Measurements from ENCODE around the gene ST3GAL3. TPM values are rescaled to one million over a fixed set of nuclear protein-coding genes. Genes with fewer than 3 reads are reported as not detected.

Gene ST3GAL3
- polyA plus RNA-seq, 1 donor (not counting 4 experiments of a cell fraction or from before 2014, with no cell fraction given): 10.0 TPM

DNA sequence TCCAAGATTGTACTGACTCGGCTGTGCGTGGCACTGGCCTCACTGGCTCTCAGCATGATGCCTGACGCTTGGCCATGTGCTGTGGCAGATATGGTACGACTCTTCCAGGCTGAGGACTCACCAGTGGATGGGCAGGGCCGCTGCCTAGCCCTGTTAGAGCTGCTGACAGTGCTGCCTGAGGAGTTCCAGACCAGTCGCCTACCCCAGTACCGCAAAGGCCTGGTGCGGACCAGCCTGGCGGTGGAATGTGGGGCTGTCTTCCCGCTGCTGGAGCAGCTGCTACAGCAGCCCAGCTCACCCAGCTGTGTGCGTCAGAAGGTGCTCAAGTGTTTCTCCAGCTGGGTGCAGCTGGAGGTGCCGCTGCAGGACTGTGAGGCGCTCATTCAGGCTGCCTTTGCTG lies 242.3 kb downstream of the ST3GAL3 start:
- no peak overlapping the region for H3K9ac ChIP-seq (ENCODE audit: control insufficient read depth, extremely low read depth, insufficient read depth, low read length)
- FAIRE-seq: no peak
- H3K4me1 ChIP-seq (ENCODE audit: control insufficient read depth, extremely low read depth, insufficient read depth, low read length): peaks cover 25% of the 10 kb centered on the region
- no peak overlapping the region for H3K4me2 ChIP-seq (ENCODE audit: control insufficient read depth, extremely low read depth, insufficient read depth, low read depth, low read length)
- no peaks in the 10 kb centered on the region for H3K27me3 ChIP-seq (ENCODE audit: control insufficient read depth, extremely low read depth, insufficient read depth, low read length)
- no peak for DNase-seq (ENCODE audit: low read depth, low spot score)
- H3K79me2 ChIP-seq (ENCODE audit: control insufficient read depth, insufficient read depth, low read length): peaks cover 72% of the 10 kb centered on the region
- peaks cover 5% of the 10 kb centered on the region for H4K20me1 ChIP-seq (ENCODE audit: control insufficient read depth, extremely low read depth, insufficient read depth, low read length)
- no peak overlapping the region for H3K27ac ChIP-seq (ENCODE audit: control insufficient read depth, insufficient read depth, low read length)
- dilution Hi-C loops (cut with MboI; ENCODE audit: extremely low pct_ligation_motif_present, low sequenced_read_pairs): loop anchor here (25.0 kb wide), 2 partner anchors 112 to 237 kb away; partner anchors contain the start of gene ST3GAL3
- H3K4me3 ChIP-seq (ENCODE audit: control insufficient read depth in 2 of 3, extremely low read depth in 1 of 3, insufficient read depth in 2 of 3, low read depth in 1 of 3, low read length in 3 of 3): no peak overlapping the region
- no peak for TF ChIP-seq CTCF (optimal IDR thresholded peaks at IDR 0.05 in 1 of 3, IDR thresholded peaks at IDR 0.05 in 1 of 3, conservative IDR thresholded peaks at IDR 0.05 in 1 of 3; ENCODE audit: extremely low read depth in 1 of 3, insufficient read depth in 2 of 3, low read length in 3 of 3)
- no peaks in the 10 kb centered on the region for H3K9me3 ChIP-seq (ENCODE audit: control insufficient read depth, low read depth, low read length)
- no peak overlapping the region for H2AFZ ChIP-seq (ENCODE audit: control insufficient read depth, low read length)
- H3K36me3 ChIP-seq (ENCODE audit: control insufficient read depth in 2 of 2, extremely low read depth in 1 of 2, insufficient read depth in 2 of 2, low read length in 2 of 2): peaks cover 7 to 17% of the 10 kb centered on the region in 2 experiments
- peaks cover 4% of the 10 kb centered on the region for H3K9me1 ChIP-seq (ENCODE audit: control insufficient read depth, extremely low read depth, insufficient read depth, low read length)

DNA sequence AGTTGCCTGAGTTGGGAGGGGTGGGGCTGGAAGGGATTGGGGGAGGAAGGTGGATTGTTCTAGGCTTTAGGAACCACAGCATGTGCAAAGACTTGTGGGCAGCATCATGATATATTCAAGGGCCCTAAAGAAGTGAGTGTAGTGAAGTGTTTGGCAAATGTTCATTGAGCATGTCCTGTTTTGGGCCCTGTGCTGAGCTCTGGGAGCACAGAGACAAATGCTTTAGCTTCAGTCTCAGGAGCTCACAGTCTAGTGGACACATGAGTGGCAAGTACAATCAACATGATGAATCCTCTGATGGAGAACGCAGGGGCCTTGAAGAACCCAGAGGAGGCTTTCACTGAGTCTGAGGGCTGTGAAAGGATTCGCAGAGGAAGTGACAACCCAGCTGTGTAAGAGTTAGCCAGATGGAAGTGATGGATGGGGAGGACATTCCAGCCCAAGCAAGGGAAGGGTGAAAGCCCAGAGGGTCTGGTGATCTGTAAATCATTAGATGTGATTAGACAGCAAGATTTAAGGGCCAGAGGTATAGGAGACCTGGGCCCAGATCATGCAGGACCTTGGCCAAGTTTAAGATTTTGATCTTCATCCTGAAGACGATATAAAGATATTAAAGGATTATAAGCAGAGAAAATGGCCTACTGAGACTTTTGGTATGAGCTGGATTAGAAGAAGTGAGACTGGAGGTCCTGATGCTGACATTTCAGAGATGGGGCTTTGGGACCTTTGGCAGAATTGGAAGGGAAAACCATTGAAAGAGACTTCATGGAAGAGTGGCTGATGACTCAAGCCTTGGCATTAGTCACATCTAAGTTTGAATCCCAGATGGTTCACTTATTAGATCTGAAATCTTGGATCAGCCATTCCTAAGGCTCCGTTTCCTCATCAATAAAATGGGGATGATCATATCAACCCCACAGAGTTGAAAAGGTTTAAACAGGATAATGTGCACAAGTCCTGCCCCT lies 244.0 kb downstream of the ST3GAL3 start:
- peaks cover 5% of the 10 kb centered on the region for H4K20me1 ChIP-seq (ENCODE audit: control insufficient read depth, extremely low read depth, insufficient read depth, low read length)

More for the DNA sequence above, 244.0 kb downstream of the ST3GAL3 start:
- Histone ChIP-seq H3K36me3 (ENCODE audit: control insufficient read depth in 2 of 2, extremely low read depth in 1 of 2, insufficient read depth in 2 of 2, low read length in 2 of 2) (peaks cover 12 to 22% of the 10 kb centered on the region in 2 experiments), H3K9me1 (ENCODE audit: control insufficient read depth, extremely low read depth, insufficient read depth, low read length) (peaks cover 4% of the 10 kb centered on the region), H3K79me2 (ENCODE audit: control insufficient read depth, insufficient read depth, low read length) (peaks cover 67% of the 10 kb centered on the region), H3K27me3 (ENCODE audit: control insufficient read depth, extremely low read depth, insufficient read depth, low read length) (no peaks in the 10 kb centered on the region), H3K9me3 (ENCODE audit: control insufficient read depth, low read depth, low read length) (no peaks in the 10 kb centered on the region), H3K27ac (ENCODE audit: control insufficient read depth, insufficient read depth, low read length) (no peak overlapping the region), H3K4me3 (ENCODE audit: control insufficient read depth in 2 of 3, extremely low read depth in 1 of 3, insufficient read depth in 2 of 3, low read depth in 1 of 3, low read length in 3 of 3) (no peak overlapping the region), H2AFZ (ENCODE audit: control insufficient read depth, low read length) (no peak overlapping the region), H3K9ac (ENCODE audit: control insufficient read depth, extremely low read depth, insufficient read depth, low read length) (no peak overlapping the region), H3K4me2 (ENCODE audit: control insufficient read depth, extremely low read depth, insufficient read depth, low read depth, low read length) (no peak overlapping the region), H3K4me1 (ENCODE audit: control insufficient read depth, extremely low read depth, insufficient read depth, low read length) (peaks cover 18% of the 10 kb centered on the region)
- TF ChIP-seq CTCF (optimal IDR thresholded peaks at IDR 0.05 in 1 of 3, IDR thresholded peaks at IDR 0.05 in 1 of 3, conservative IDR thresholded peaks at IDR 0.05 in 1 of 3; ENCODE audit: extremely low read depth in 1 of 3, insufficient read depth in 2 of 3, low read length in 3 of 3) (no peak), EZH2 (IDR thresholded peaks at IDR 0.05; ENCODE audit: low read length) (no peak)
- dilution Hi-C loops (cut with MboI; ENCODE audit: extremely low pct_ligation_motif_present, low sequenced_read_pairs): no loop called here
- no peak for DNase-seq (ENCODE audit: low read depth, low spot score)
- FAIRE-seq: peak; percentile 67

Data from keratinocyte (primary cell).